Fibroblast of the aortic adventitia (primary cell): Measurements from ENCODE around the gene ROBO2. TPM values are rescaled to one million over a fixed set of nuclear protein-coding genes. Genes with fewer than 3 reads are reported as not detected.

Experiments used
- DNase-seq: peaks from one replicate; pipeline ENCODE4 v3.0.0-alpha.2; 2010; ENCODE audit warnings: low read depth
- H3K4me3 ChIP-seq: 2 replicates; pipeline ENCODE4 v1.5.1; 2011; ENCODE audit warnings: low read depth, mild to moderate bottlenecking, control low read depth, low read length, moderate library complexity
- total RNA-seq: library from RNA; depleted of rRNA; stranded (reverse); fragments of >200 nt; gene quantifications from 2 replicates; pipeline ENCODE4 v1.2.3, GENCODE V29; 2012; ENCODE audit warnings: low replicate concordance
- TF ChIP-seq, protein P1 (sequence below): IDR thresholded peaks from 2 replicates; pipeline ENCODE4 v1.5.1; 2011; ENCODE audit warnings: mild to moderate bottlenecking, low read length, control low read depth, inconsistent platforms; ENCODE audit not compliant: insufficient read depth

The ROBO2 gene
- total RNA-seq, 1 donor, result 1.2 TPM

- H3K4me3 ChIP-seq, result no peak overlapping the region
- TF ChIP-seq, protein P1, sequence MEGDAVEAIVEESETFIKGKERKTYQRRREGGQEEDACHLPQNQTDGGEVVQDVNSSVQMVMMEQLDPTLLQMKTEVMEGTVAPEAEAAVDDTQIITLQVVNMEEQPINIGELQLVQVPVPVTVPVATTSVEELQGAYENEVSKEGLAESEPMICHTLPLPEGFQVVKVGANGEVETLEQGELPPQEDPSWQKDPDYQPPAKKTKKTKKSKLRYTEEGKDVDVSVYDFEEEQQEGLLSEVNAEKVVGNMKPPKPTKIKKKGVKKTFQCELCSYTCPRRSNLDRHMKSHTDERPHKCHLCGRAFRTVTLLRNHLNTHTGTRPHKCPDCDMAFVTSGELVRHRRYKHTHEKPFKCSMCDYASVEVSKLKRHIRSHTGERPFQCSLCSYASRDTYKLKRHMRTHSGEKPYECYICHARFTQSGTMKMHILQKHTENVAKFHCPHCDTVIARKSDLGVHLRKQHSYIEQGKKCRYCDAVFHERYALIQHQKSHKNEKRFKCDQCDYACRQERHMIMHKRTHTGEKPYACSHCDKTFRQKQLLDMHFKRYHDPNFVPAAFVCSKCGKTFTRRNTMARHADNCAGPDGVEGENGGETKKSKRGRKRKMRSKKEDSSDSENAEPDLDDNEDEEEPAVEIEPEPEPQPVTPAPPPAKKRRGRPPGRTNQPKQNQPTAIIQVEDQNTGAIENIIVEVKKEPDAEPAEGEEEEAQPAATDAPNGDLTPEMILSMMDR, result no peak
- DNase-seq, result no peak
Observed at GRCh38 chr3:77191014-77191413, 151.1 kb downstream of the ROBO2 start.

DNA sequence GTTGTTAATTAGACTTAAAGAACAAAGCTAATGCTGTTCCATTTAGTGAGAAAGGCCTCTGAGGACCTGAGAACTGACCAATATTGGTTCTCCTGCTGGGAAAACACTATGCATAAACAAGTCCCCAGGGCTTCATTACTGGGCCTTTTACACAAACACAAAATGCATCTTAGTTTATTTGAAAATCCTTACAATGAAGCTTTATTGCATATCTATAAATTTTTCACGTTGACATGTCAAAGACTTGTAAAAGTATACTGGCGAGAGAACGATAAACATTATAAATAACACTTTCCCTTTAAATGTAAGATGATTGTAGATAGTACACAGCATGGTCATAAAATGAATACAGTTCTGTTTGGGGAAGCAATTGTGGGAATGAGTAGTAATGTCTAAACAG, 151.7 kb downstream of the ROBO2 start:
- no peak for DNase-seq
- no peak overlapping the region for H3K4me3 ChIP-seq
- TF ChIP-seq, protein P1, result no peak

- DNase-seq, result no peak
- TF ChIP-seq, protein P1, result no peak
- no peak overlapping the region for H3K4me3 ChIP-seq
Observed at GRCh38 chr3:77195766-77196545, 156.1 kb downstream of the ROBO2 start.

DNA sequence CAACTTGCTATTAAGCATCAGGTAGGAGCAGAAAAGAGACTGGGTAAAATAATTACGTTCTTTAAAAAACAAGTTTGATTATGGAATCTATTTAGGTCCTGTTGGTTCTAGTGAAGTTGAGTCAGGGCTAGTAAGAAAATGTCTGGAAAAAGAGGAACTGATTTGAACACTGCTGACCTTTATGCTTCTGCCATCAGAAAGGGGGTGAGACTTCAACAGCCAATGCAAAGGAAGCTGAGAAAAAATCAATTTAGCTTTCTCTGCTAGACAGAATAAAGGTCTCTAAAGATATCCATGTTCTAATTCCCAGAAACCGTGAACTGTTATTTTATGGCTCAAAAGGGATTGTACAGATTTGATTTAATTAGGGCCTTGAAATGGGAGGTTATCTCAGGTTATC, 157.5 kb downstream of the ROBO2 start:
- no peak for DNase-seq
- H3K4me3 ChIP-seq, result no peak overlapping the region
- TF ChIP-seq, protein P1, result no peak

DNA sequence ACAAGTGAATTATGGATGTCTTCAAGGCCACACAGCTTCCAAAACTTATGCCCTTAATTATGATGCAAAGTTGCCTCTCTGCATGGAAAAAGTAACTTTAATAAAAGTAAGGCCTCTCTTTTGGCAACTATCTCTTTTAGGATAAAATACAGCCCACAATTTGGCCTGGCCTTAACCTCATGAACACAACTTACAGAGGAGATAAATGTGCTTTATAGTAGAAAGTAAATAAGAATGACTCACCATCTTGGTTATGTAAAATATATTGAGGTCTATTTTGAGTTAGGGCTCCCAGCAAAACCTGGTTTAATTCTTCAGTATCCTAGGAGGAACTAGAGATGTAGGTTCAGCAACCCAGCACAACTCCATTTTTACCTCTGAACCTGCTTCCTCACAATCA, 164.0 kb downstream of the ROBO2 start:
- TF ChIP-seq, protein P1, result no peak
- no peak for DNase-seq
- no peak overlapping the region for H3K4me3 ChIP-seq

- H3K4me3 ChIP-seq, result no peak overlapping the region
- TF ChIP-seq, protein P1, result no peak
- DNase-seq, result no peak
Observed at GRCh38 chr3:77204788-77205187, 164.9 kb downstream of the ROBO2 start.

DNA sequence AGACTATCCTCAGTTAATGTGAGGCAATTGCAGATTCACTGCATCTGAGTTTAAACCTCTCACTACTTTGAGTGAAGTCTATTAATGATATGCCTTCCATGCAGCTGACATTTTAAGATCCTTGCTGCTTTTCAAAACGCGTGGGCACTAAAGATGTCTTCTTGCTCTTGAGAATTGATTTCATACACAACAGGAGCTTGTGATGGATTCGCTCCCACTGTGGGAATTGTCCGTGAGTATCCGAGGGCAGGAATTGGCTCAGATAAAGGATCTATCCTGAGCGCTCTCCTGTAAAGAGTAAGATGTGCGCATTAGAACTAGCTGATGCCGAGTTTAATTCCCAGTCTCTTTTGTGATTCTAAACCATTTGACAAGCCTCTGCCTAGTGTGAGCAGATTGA, 167.9 kb downstream of the ROBO2 start:
- TF ChIP-seq, protein P1, result no peak
- no peak for DNase-seq
- no peak overlapping the region for H3K4me3 ChIP-seq
